NCI-H510A (cell line): ENCODE results near the gene SMIM9.

ENCODE experiments used
- DNase-seq: peaks from one replicate; lab custom pipeline; 2025; lab: John Stamatoyannopoulos, UW

Gene SMIM9

DNA sequence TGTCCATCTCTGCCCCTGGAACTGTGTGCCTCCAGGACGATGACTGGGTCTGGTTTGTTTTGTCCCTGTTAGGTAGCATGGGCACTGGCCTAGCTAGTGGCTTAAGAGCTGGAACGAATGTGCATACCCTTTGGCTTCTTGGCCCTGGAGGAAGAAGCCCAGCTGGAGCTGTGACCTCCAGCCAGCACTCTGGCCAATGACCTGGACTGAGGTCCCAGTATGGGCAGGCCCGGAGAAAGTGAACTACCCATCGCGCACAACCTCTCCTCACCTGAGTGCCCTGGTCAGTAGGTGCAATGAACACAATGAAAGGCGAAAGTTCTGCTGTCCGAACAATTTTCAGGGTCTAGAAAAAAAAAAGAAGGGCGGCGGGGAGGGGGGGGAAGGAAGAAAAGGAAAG is 53.5 kb downstream of the SMIM9 start:
- no peak for DNase-seq

- DNase-seq: no peak
Measured at GRCh38 chrX:154779261-154779660, 55.2 kb downstream of the SMIM9 start.

- no peak for DNase-seq
Measured at GRCh38 chrX:154776753-154777152, 57.7 kb downstream of the SMIM9 start.

DNA sequence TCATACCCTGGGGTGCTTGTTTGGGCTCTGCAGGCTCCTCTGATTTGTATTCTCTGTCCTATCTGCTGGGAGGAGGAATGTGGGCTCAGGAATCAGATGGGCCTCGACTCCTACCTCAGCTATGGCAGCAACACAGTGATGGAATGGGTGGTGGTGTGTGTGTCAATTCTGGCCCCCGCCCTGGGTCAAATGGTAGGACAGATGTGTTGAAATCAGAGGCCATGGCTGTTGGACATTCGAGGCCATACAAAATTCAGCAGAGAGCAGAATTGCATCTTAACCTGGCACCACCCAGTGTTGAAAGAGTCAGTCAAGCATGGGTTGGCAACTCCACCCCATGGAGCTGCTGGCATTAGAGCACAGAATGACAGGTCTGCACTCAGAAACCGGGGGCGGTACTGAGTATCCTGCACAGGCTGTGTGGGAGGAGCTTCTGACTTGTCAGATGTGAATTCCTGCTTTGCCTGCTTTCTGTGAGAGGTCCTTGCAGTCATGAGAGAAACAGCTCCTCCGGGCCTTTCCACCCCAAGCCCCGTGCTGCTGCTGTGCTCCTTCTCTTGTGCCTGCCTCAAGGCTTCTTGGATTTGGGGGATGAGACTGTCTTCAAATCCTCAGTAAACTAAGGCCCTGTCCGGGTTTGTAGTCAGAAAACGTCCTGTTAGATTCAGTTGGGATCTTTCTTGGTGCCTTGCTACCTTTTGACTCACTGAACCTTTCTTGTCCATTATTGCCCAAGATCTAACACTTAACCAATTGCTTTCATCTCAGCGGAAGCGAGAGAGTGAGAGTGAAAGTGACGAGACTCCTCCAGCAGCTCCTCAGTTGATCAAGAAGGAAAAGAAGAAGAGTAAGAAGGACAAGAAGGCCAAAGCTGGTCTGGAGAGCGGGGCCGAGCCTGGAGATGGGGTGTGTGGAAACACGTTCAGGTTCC is 58.8 kb downstream of the SMIM9 start:
- DNase-seq: no peak

DNA sequence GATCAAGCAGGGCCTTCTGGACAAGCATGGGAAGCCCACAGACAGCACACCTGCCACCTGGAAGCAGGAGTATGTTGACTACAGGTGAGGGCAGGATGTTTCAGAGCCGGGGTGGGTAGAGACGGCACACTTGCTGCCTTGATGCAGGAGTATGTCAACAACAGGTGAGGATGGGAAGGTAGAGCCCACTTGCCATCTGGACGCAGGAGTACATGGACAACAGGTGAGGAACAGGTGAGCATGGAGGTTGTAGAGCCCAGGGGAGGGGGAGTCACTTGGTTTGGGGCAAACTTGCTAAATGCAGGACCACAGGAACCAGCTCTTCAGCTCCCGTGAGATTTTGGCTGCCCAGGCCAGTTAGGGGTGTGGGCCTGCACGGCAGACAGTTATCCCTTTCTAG is 59.8 kb downstream of the SMIM9 start:
- DNase-seq: no peak
